HEK293 (cell line): ENCODE data around the gene NANOGP8.

Experiments used
- CTCF ChIA-PET: fragments of 350-600 bp; formaldehyde crosslinking; extraction: SDS; loops from one replicate; lab custom pipeline; 2021; ENCODE audit warnings: antibody characterized with exemption; lab: Yijun Ruan, JAX
- POLR2A ChIA-PET: fragments of 300-600 bp; formaldehyde crosslinking; extraction: SDS; loops from one replicate; lab custom pipeline; 2020; ENCODE audit warnings: antibody characterized with exemption, inconsistent platforms; lab: Yijun Ruan, JAX
- H3K27ac ChIP-seq: fragments of 200-500 bp; sonication (Bioruptor generic); 2 replicates; pipeline ENCODE4 v1.5.1; 2014; ENCODE audit warnings: low read depth, low read length, control low read depth, inconsistent platforms; ENCODE audit errors: extremely low read depth
- H3K36me3 ChIP-seq, 2 experiments: fragments of 200-500 bp in 1 of 2; sonication (Bioruptor generic) in 1 of 2; 1 replicate in 1 of 2; 2 replicates in 1 of 2; pipeline ENCODE4 v1.5.1; 2014 to 2017; ENCODE audit warnings: inconsistent platforms in 2 of 2, low read length in 2 of 2; ENCODE audit not compliant: control insufficient read depth in 2 of 2, insufficient read depth in 1 of 2
- H3K4me1 ChIP-seq: fragments of 200-500 bp; sonication (Bioruptor generic); 2 replicates; pipeline ENCODE4 v1.5.1; 2014; ENCODE audit warnings: mild to moderate bottlenecking, low read length, inconsistent platforms; ENCODE audit not compliant: control insufficient read depth, insufficient read depth
- H3K4me3 ChIP-seq: 2 replicates; pipeline ENCODE4 v1.5.1; 2011; ENCODE audit warnings: low read depth, mild to moderate bottlenecking, control low read depth, low read length, moderate library complexity
- H3K9me3 ChIP-seq: fragments of 200-500 bp; sonication (Bioruptor generic); 2 replicates; pipeline ENCODE4 v1.5.1; 2014; ENCODE audit warnings: low read depth, low read length, inconsistent platforms; ENCODE audit not compliant: control insufficient read depth, insufficient read depth
- RBAK ChIP-seq: fragments of 450-650 bp; formaldehyde crosslinking; IDR thresholded peaks from 2 replicates; pipeline ENCODE4 v1.5.1; 2016; ENCODE audit warnings: missing biosample characterization, missing genetic modification characterization
- SALL2 ChIP-seq: fragments of 450-650 bp; formaldehyde crosslinking; IDR thresholded peaks from 2 replicates; pipeline ENCODE4 v1.5.0; 2017; ENCODE audit warnings: missing biosample characterization, mild to moderate bottlenecking, missing genetic modification characterization, borderline replicate concordance
- SCRT2 ChIP-seq: fragments of 450-650 bp; formaldehyde crosslinking; IDR thresholded peaks from 2 replicates; pipeline ENCODE4 v1.5.1; 2016; ENCODE audit warnings: missing biosample characterization, missing genetic modification characterization
- SETDB1 ChIP-seq: IDR thresholded peaks from one replicate; pipeline ENCODE4 v1.6.1; 2017; ENCODE audit warnings: mild to moderate bottlenecking, low read length, moderate library complexity, mixed read lengths; ENCODE audit not compliant: insufficient read length
- SP2 ChIP-seq: fragments of 450-650 bp; formaldehyde crosslinking; IDR thresholded peaks from 2 replicates; pipeline ENCODE4 v1.5.1; 2016; ENCODE audit warnings: missing biosample characterization, missing genetic modification characterization
- ZBTB8A ChIP-seq: fragments of 450-650 bp; formaldehyde crosslinking; IDR thresholded peaks from 2 replicates; pipeline ENCODE4 v1.5.1; 2016; ENCODE audit warnings: missing biosample characterization, missing genetic modification characterization
- ZNF132 ChIP-seq: fragments of 450-650 bp; formaldehyde crosslinking; IDR thresholded peaks from 2 replicates; pipeline ENCODE4 v1.5.1; 2017; ENCODE audit warnings: missing biosample characterization, missing genetic modification characterization, borderline replicate concordance
- ZNF19 ChIP-seq: fragments of 450-650 bp; formaldehyde crosslinking; IDR thresholded peaks from 2 replicates; pipeline ENCODE4; 2016; ENCODE audit warnings: missing biosample characterization, missing genetic modification characterization, low read depth
- ZNF221 ChIP-seq: fragments of 450-650 bp; formaldehyde crosslinking; IDR thresholded peaks from 2 replicates; pipeline ENCODE4 v1.5.1; 2017; ENCODE audit warnings: missing biosample characterization, missing genetic modification characterization, borderline replicate concordance
- ZNF404 ChIP-seq: fragments of 450-650 bp; formaldehyde crosslinking; IDR thresholded peaks from 2 replicates; pipeline ENCODE4 v1.5.1; 2017; ENCODE audit warnings: missing biosample characterization, missing genetic modification characterization
- ZNF510 ChIP-seq: fragments of 450-650 bp; formaldehyde crosslinking; IDR thresholded peaks from 2 replicates; pipeline ENCODE4 v1.5.1; 2018; ENCODE audit warnings: mild to moderate bottlenecking, missing genetic modification characterization, missing biosample characterization; ENCODE audit not compliant: insufficient replicate concordance
- ZNF518A ChIP-seq: fragments of 450-650 bp; formaldehyde crosslinking; conservative IDR thresholded peaks from 2 replicates; pipeline ENCODE4 v1.5.1; 2016; ENCODE audit warnings: low read depth, missing biosample characterization, missing genetic modification characterization
- ZNF555 ChIP-seq: fragments of 450-650 bp; formaldehyde crosslinking; conservative IDR thresholded peaks from 2 replicates; pipeline ENCODE4 v1.5.1; 2017; ENCODE audit warnings: missing biosample characterization, mild to moderate bottlenecking, missing genetic modification characterization, inconsistent platforms
- ZNF560 ChIP-seq: fragments of 450-650 bp; formaldehyde crosslinking; IDR thresholded peaks from 2 replicates; pipeline ENCODE4 v1.5.1; 2017; ENCODE audit warnings: missing biosample characterization, missing genetic modification characterization, borderline replicate concordance
- ZNF610 ChIP-seq: fragments of 450-650 bp; formaldehyde crosslinking; IDR thresholded peaks from 2 replicates; pipeline ENCODE4 v1.5.1; 2016; ENCODE audit warnings: missing biosample characterization, missing genetic modification characterization, borderline replicate concordance
- ZNF664 ChIP-seq: fragments of 450-650 bp; formaldehyde crosslinking; IDR thresholded peaks from 2 replicates; pipeline ENCODE4 v1.5.1; 2016; ENCODE audit warnings: missing biosample characterization, missing genetic modification characterization
- ZSCAN18 ChIP-seq: fragments of 450-650 bp; formaldehyde crosslinking; IDR thresholded peaks from 2 replicates; pipeline ENCODE4 v1.5.1; 2016; ENCODE audit warnings: missing biosample characterization, missing genetic modification characterization
- ZSCAN30 ChIP-seq: fragments of 450-650 bp; IDR thresholded peaks from 2 replicates; pipeline ENCODE4 v1.5.1; 2018; ENCODE audit warnings: missing biosample characterization, mild to moderate bottlenecking, missing genetic modification characterization, moderate library complexity
- ZXDB ChIP-seq: fragments of 450-650 bp; formaldehyde crosslinking; IDR thresholded peaks from 2 replicates; pipeline ENCODE4 v1.5.1; 2016; ENCODE audit warnings: missing biosample characterization, missing genetic modification characterization
- TF ChIP-seq, protein P1 (sequence below): fragments of 450-650 bp; formaldehyde crosslinking; IDR thresholded peaks from 2 replicates; pipeline ENCODE4 v1.5.1; 2016; ENCODE audit warnings: missing biosample characterization, missing genetic modification characterization

Gene NANOGP8

GRCh38 chr15:35107561-35107960, 22.5 kb upstream of the NANOGP8 start:
- TF ChIP-seq SCRT2 (tag by site-specific recombination) = no peak
- TF ChIP-seq SETDB1 = no peak
- TF ChIP-seq ZNF19 = no peak
- POLR2A ChIA-PET = no interaction called here
- H3K27ac ChIP-seq = no peak overlapping the region
- no peaks in the 10 kb centered on the region for H3K4me1 ChIP-seq
- no peaks in the 10 kb centered on the region for H3K9me3 ChIP-seq
- no peaks in the 10 kb centered on the region for H3K36me3 ChIP-seq
- no peak overlapping the region for H3K4me3 ChIP-seq
- CTCF ChIA-PET = interaction anchor here (0.8 kb wide), 1 partner anchor 510 kb away, joined by 3 read pairs; no protein-coding TSS in a partner anchor

- TF ChIP-seq ZNF560 (tag by site-specific recombination) = no peak
- TF ChIP-seq ZXDB (tag by site-specific recombination) = no peak
- no peak for TF ChIP-seq ZNF664 (tag by site-specific recombination)
- TF ChIP-seq ZNF404 (tag by site-specific recombination) = no peak
- TF ChIP-seq, protein P1, sequence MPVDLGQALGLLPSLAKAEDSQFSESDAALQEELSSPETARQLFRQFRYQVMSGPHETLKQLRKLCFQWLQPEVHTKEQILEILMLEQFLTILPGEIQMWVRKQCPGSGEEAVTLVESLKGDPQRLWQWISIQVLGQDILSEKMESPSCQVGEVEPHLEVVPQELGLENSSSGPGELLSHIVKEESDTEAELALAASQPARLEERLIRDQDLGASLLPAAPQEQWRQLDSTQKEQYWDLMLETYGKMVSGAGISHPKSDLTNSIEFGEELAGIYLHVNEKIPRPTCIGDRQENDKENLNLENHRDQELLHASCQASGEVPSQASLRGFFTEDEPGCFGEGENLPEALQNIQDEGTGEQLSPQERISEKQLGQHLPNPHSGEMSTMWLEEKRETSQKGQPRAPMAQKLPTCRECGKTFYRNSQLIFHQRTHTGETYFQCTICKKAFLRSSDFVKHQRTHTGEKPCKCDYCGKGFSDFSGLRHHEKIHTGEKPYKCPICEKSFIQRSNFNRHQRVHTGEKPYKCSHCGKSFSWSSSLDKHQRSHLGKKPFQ (tag by site-specific recombination) = no peak
- no peak for TF ChIP-seq ZNF132
- TF ChIP-seq SALL2 (tag by site-specific recombination) = no peak
- no peak for TF ChIP-seq ZSCAN30 (tag by site-specific recombination)
- no peak for TF ChIP-seq ZNF610 (tag by site-specific recombination)
- no peak for TF ChIP-seq ZSCAN18 (tag by site-specific recombination)
- no peak for TF ChIP-seq ZBTB8A (tag by site-specific recombination)
- TF ChIP-seq SP2 (tag by site-specific recombination) = no peak
- TF ChIP-seq ZNF221 (tag by site-specific recombination) = no peak
- no peak for TF ChIP-seq ZNF518A
- no peak for TF ChIP-seq RBAK
- no peak for TF ChIP-seq ZNF555
- TF ChIP-seq ZNF510 (tag by site-specific recombination) = no peak
- no peak overlapping the region for H3K4me3 ChIP-seq
- no peak overlapping the region for H3K27ac ChIP-seq
- H3K9me3 ChIP-seq = no peaks in the 10 kb centered on the region
- ChIA-PET CTCF (no interaction called here), POLR2A (no interaction called here)
- H3K4me1 ChIP-seq = no peaks in the 10 kb centered on the region
- H3K36me3 ChIP-seq = no peaks in the 10 kb centered on the region
These were observed 22.0 kb upstream of the NANOGP8 start for GRCh38 chr15:35107122-35107521.
